Neuronal stem cell (in vitro differentiated cells): ENCODE results near the gene HDGFL3.

Source experiments
- DNase-seq: peaks from one replicate; pipeline ENCODE4 v3.0.0-alpha.2; 2013; ENCODE audit warnings: low spot score
- H2AFZ ChIP-seq: one replicate; pipeline ENCODE4 v1.6.1; 2013; ENCODE audit warnings: mild to moderate bottlenecking, low read length, inconsistent platforms
- H2AK5ac ChIP-seq: 2 replicates; pipeline ENCODE4 v1.6.1; 2013; ENCODE audit warnings: low read depth, mild to moderate bottlenecking, inconsistent platforms, low read length, moderate library complexity, mixed read lengths
- H2BK120ac ChIP-seq: 2 replicates; pipeline ENCODE4 v1.6.1; 2013; ENCODE audit warnings: low read depth, mild to moderate bottlenecking, inconsistent platforms, low read length, moderate library complexity, mixed read lengths
- H2BK12ac ChIP-seq: one replicate; pipeline ENCODE4 v1.6.1; 2013; ENCODE audit warnings: low read length, inconsistent platforms
- H2BK15ac ChIP-seq: 2 replicates; pipeline ENCODE4 v1.6.1; 2013; ENCODE audit warnings: mild to moderate bottlenecking, low read length, inconsistent platforms, mixed read lengths
- H2BK5ac ChIP-seq: one replicate; pipeline ENCODE4 v1.6.1; 2013; ENCODE audit warnings: inconsistent platforms, mild to moderate bottlenecking, low read length, moderate library complexity
- H3K14ac ChIP-seq: one replicate; pipeline ENCODE4 v1.6.1; 2013; ENCODE audit warnings: low read length, inconsistent platforms
- H3K18ac ChIP-seq: 2 replicates; pipeline ENCODE4 v1.6.1; 2013; ENCODE audit warnings: low read length, inconsistent platforms
- H3K23ac ChIP-seq: 2 replicates; pipeline ENCODE4 v1.6.1; 2013; ENCODE audit warnings: low read depth, mild to moderate bottlenecking, mixed read lengths, low read length, inconsistent platforms; ENCODE audit not compliant: poor library complexity
- H3K27ac ChIP-seq: replicated peaks from 3 replicates; pipeline ENCODE4 v1.5.1; 2013; ENCODE audit warnings: low read length, inconsistent platforms
- H3K27me3 ChIP-seq, 3 experiments: 2 replicates each; pipeline ENCODE4 v1.6.1; 2013; ENCODE audit warnings: low read length in 3 of 3, mild to moderate bottlenecking in 2 of 3, inconsistent platforms in 1 of 3, low read depth in 1 of 3, mixed read lengths in 1 of 3, moderate library complexity in 1 of 3; ENCODE audit not compliant: control insufficient read depth in 3 of 3, insufficient read depth in 3 of 3
- H3K36me3 ChIP-seq, 2 donors: replicated peaks in 1 of 2; 2 replicates each; pipeline ENCODE4 v1.6.1; 2013; ENCODE audit warnings: low read length in 2 of 2; ENCODE audit not compliant: control insufficient read depth in 2 of 2, insufficient read depth in 2 of 2
- H3K4ac ChIP-seq: 2 replicates; pipeline ENCODE4 v1.6.1; 2013; ENCODE audit warnings: inconsistent platforms, mild to moderate bottlenecking, low read length, moderate library complexity
- H3K4me1 ChIP-seq, 2 donors: 1 replicate in 1 of 2; 2 replicates in 1 of 2; pipeline ENCODE4 v1.6.1; 2013; ENCODE audit warnings: low read length in 2 of 2, low read depth in 1 of 2; ENCODE audit not compliant: control insufficient read depth in 2 of 2, insufficient read depth in 1 of 2
- H3K4me2 ChIP-seq: one replicate; pipeline ENCODE4 v1.6.1; 2013; ENCODE audit warnings: mild to moderate bottlenecking, low read length, inconsistent platforms; ENCODE audit not compliant: insufficient read depth, poor library complexity, severe bottlenecking
- H3K4me3 ChIP-seq, 2 donors: 2 replicates each; pipeline ENCODE4 v1.5.1; 2013; ENCODE audit warnings: low read length in 2 of 2, mild to moderate bottlenecking in 2 of 2, inconsistent platforms in 1 of 2, moderate library complexity in 1 of 2
- H3K79me1 ChIP-seq: one replicate; pipeline ENCODE4 v1.6.1; 2013; ENCODE audit warnings: low read depth, mild to moderate bottlenecking, inconsistent platforms, low read length, moderate library complexity
- H3K9ac ChIP-seq: one replicate; pipeline ENCODE4 v1.6.1; 2013; ENCODE audit warnings: mild to moderate bottlenecking, low read depth, low read length, inconsistent platforms; ENCODE audit not compliant: poor library complexity
- H3K9me3 ChIP-seq, 2 donors: replicated peaks in 1 of 2; 2 replicates each; pipeline versions ENCODE3 to v1.6.1; 2013; ENCODE audit warnings: low read length in 2 of 2, mild to moderate bottlenecking in 2 of 2, inconsistent platforms in 1 of 2, low read depth in 1 of 2, mixed read lengths in 1 of 2, moderate library complexity in 1 of 2; ENCODE audit not compliant: control insufficient read depth in 2 of 2, insufficient read depth in 1 of 2
- H4K8ac ChIP-seq: one replicate; pipeline ENCODE4 v1.6.1; 2013; ENCODE audit warnings: low read depth, mild to moderate bottlenecking, inconsistent platforms, low read length, moderate library complexity
- H4K91ac ChIP-seq: one replicate; pipeline ENCODE4 v1.6.1; 2013; ENCODE audit warnings: low read length, low read depth, mild to moderate bottlenecking, inconsistent platforms; ENCODE audit not compliant: poor library complexity
- WGBS, 2 donors: extraction: QIAGEN DNeasy Blood & Tissue Kit; methylation state at CpG; one replicate each; pipeline ENCODE4 v1.1.7; 2013; ENCODE audit warnings: missing lambda C conversion rate in 2 of 2, mixed read lengths in 1 of 2; ENCODE audit not compliant: insufficient read length in 2 of 2, insufficient replicate concordance in 1 of 2; ENCODE audit errors: extremely low coverage in 2 of 2; 5-methylcytosine and 5-hydroxymethylcytosine counted together

The HDGFL3 gene

GRCh38 chr15:83129791-83130190 lies 77.8 kb downstream of the HDGFL3 start:
- Histone ChIP-seq H4K91ac (no peak overlapping the region), H3K4me3 (no peak overlapping the region), H3K4ac (no peak overlapping the region), H3K4me2 (no peak overlapping the region), H2AFZ (no peak overlapping the region), H2BK120ac (no peak overlapping the region), H4K8ac (no peak overlapping the region), H3K18ac (no peak overlapping the region), H3K79me1 (no peaks in the 10 kb centered on the region), H2AK5ac (no peak overlapping the region), H2BK5ac (no peak overlapping the region), H2BK15ac (no peak overlapping the region), H3K4me1 (no peaks in the 10 kb centered on the region), H3K27ac (no peak overlapping the region), H2BK12ac (no peak overlapping the region), H3K27me3 (no peaks in the 10 kb centered on the region), H3K9ac (no peak overlapping the region), H3K14ac (no peak overlapping the region), H3K9me3 (no peaks in the 10 kb centered on the region), H3K36me3 (peaks cover 3 to 65% of the 10 kb centered on the region in 2 donors), H3K23ac (no peak overlapping the region)
- no peak for DNase-seq
- no CpG with 5 or more reads among the region's 2 CpGs for WGBS, 2 donors

DNA sequence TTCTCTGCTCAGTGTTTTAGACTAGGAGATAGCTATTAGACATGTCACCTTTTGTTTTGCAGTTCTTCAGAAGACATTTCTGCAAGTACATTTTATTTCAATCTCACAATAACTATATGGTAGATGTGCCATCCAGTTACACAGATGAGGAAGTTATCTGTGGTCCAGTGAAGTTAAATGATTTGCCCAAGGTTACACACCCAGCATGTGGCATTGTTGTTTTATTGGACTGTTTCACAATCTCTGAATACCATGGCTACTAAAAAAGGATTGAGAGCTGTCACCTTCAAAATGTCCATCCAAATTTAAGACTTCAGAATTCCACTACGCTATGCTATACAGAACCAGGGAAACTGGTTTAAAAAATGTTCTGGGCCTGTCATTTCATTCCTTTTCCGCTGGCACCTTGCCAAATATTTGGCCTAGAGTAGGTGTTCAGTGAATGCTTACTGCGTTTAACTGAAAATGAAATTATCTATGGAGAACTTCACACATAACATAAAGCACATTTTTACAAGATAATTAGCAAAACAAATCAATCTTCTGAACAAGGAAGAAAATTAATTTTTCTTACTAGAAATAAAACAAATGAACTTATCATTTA lies 80.0 kb downstream of the HDGFL3 start:
- H2BK15ac ChIP-seq, result no peak overlapping the region
- no peak overlapping the region for H3K27ac ChIP-seq
- H3K9me3 ChIP-seq, result no peaks in the 10 kb centered on the region
- H3K4me2 ChIP-seq, result no peak overlapping the region
- H2BK12ac ChIP-seq, result no peak overlapping the region
- H3K4ac ChIP-seq, result no peak overlapping the region
- no peak overlapping the region for H3K14ac ChIP-seq
- H3K27me3 ChIP-seq, result no peaks in the 10 kb centered on the region
- no peak for DNase-seq
- no peak overlapping the region for H2AK5ac ChIP-seq
- H2BK5ac ChIP-seq, result no peak overlapping the region
- H3K18ac ChIP-seq, result no peak overlapping the region
- H3K4me1 ChIP-seq, result no peaks in the 10 kb centered on the region
- H3K4me3 ChIP-seq, result no peak overlapping the region
- no peak overlapping the region for H4K91ac ChIP-seq
- no peak overlapping the region for H3K23ac ChIP-seq
- peaks cover 0 to 46% of the 10 kb centered on the region in 2 donors for H3K36me3 ChIP-seq
- H3K79me1 ChIP-seq, result no peaks in the 10 kb centered on the region
- no CpG with 5 or more reads among the region's 3 CpGs for WGBS, 2 donors
- no peak overlapping the region for H2BK120ac ChIP-seq
- H2AFZ ChIP-seq, result no peak overlapping the region
- no peak overlapping the region for H3K9ac ChIP-seq
- H4K8ac ChIP-seq, result no peak overlapping the region

DNA sequence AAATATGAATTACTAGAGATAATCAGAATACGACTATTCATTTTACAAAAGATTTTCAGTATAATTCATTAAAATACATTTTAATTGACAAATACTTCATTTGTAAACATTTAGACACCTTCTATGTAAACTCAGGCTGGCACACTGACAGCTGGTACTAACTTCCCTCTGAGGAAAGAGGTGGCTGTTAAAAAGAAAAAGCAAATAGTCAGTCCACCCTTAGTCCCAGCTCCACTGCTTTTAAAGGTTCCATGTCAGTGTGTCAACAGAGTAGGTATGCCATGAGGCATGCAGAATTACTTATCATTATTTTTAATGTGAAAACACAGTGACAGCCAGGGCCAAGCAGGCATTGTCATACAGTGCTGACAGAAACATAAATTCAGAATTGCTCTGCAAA lies 84.1 kb downstream of the HDGFL3 start:
- Histone ChIP-seq H3K4me1 (no peaks in the 10 kb centered on the region), H2BK120ac (no peak overlapping the region), H4K91ac (no peak overlapping the region), H3K14ac (no peak overlapping the region), H2AFZ (no peak overlapping the region), H3K23ac (no peak overlapping the region), H3K36me3 (peaks cover 0 to 14% of the 10 kb centered on the region in 2 donors), H3K4ac (no peak overlapping the region), H3K4me3 (no peak overlapping the region), H3K4me2 (no peak overlapping the region), H3K79me1 (no peaks in the 10 kb centered on the region), H3K9ac (no peak overlapping the region), H2AK5ac (no peak overlapping the region), H4K8ac (no peak overlapping the region), H2BK5ac (no peak overlapping the region), H2BK15ac (no peak overlapping the region), H3K27ac (no peak overlapping the region), H3K9me3 (no peaks in the 10 kb centered on the region), H2BK12ac (no peak overlapping the region), H3K27me3 (no peaks in the 10 kb centered on the region), H3K18ac (no peak overlapping the region)
- no CpG with 5 or more reads among the region's 1 CpG for WGBS, 2 donors
- no peak for DNase-seq

DNA sequence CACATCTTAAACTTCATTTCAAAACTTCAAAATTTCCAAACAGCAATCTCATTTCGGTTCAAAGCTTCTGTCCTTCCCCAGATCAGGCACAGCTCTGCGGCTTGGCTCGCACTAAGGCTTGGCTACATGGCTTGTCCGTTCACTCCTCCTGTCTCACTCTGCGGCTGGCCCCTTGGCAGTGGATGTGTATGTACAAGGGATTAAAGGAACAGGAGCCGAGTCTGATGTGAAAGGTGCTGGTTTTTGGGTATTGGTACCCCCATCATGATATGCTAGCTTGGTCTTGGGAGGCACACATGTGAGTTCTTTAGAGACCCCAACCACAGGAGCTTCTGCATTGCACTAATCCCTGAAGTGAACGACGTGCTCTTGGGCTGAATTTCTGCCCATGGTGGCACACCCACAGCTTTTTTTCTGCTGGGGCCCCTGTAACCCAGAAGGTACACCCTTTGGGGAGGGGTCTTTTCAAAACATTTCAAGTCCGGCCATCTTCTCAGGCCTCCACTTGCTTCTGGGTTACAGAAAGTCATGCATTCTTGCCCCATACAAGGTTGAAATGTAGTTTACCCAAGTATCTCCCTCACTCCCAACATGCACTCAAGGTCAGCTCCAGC lies 87.5 kb downstream of the HDGFL3 start:
- H2BK12ac ChIP-seq, result no peak overlapping the region
- H3K14ac ChIP-seq, result no peak overlapping the region
- H4K91ac ChIP-seq, result no peak overlapping the region
- DNase-seq, result no peak
- no peak overlapping the region for H2BK120ac ChIP-seq
- no CpG with 5 or more reads among the region's 9 CpGs for WGBS, 2 donors
- no peak overlapping the region for H3K9ac ChIP-seq
- H2AFZ ChIP-seq, result no peak overlapping the region
- H3K9me3 ChIP-seq, result no peaks in the 10 kb centered on the region
- H3K4me2 ChIP-seq, result no peak overlapping the region
- H3K4me1 ChIP-seq, result no peaks in the 10 kb centered on the region
- no peak overlapping the region for H3K18ac ChIP-seq
- no peak overlapping the region for H2AK5ac ChIP-seq
- H3K36me3 ChIP-seq, result peaks cover 1 to 10% of the 10 kb centered on the region in 2 donors
- no peak overlapping the region for H4K8ac ChIP-seq
- H3K79me1 ChIP-seq, result no peaks in the 10 kb centered on the region
- H3K23ac ChIP-seq, result no peak overlapping the region
- H2BK5ac ChIP-seq, result no peak overlapping the region
- no peak overlapping the region for H3K4ac ChIP-seq
- no peak overlapping the region for H3K27ac ChIP-seq
- H3K27me3 ChIP-seq, result no peaks in the 10 kb centered on the region
- no peak overlapping the region for H2BK15ac ChIP-seq
- no peak overlapping the region for H3K4me3 ChIP-seq
